Stimulated activated CD4-positive, alpha-beta T cell treated with anti-CD3 and anti-CD28 coated beads, Interleukin-4, amount 100 ng/mL, for 1 hour (primary cell): ENCODE results near the gene PARP2.

ENCODE experiments used
- DNase-seq: peaks from one replicate; pipeline ENCODE4 v3.0.0-alpha.2; 2020

PARP2 gene

GRCh38 chr14:20403521-20403920 lies 60.1 kb downstream of the PARP2 start:
- DNase-seq: no peak
